B cell (primary cell): ENCODE measurements around the gene PPP2R2C. TPM values are rescaled to one million over a fixed set of nuclear protein-coding genes. Genes with fewer than 3 reads are reported as not detected.

Source experiments
- ATAC-seq: fragments of 200-7000 bp; cut with Tn5 transposase; one replicate; pipeline ENCODE4 v1.10.0; 2021; ENCODE audit warnings: low read depth, mild to moderate bottlenecking, moderate number of reproducible peaks, moderate library complexity
- CTCF ChIA-PET: fragments of 350-600 bp; sonication (Branson Sonifier 250); formaldehyde crosslinking; loops from one replicate; lab custom pipeline; 2021; ENCODE audit warnings: antibody characterized with exemption, inconsistent platforms; lab: Charles Lee
- POLR2A ChIA-PET: fragments of 350-600 bp; sonication (Branson Sonifier 250); formaldehyde crosslinking; loops from one replicate; lab custom pipeline; 2021; ENCODE audit warnings: antibody characterized with exemption; lab: Charles Lee
- DNase-seq: peaks from one replicate; pipeline ENCODE4 v3.0.0; 2013
- H2AFZ ChIP-seq: 2 replicates; pipeline ENCODE4 v1.6.1; 2012; ENCODE audit warnings: mild to moderate bottlenecking, low read depth, low read length; ENCODE audit not compliant: insufficient read depth, poor library complexity, severe bottlenecking
- H3K27ac ChIP-seq, 2 donors: 1 replicate in 1 of 2; 2 replicates in 1 of 2; pipeline ENCODE4 v1.5.1; 2012 to 2013; ENCODE audit warnings: low read length in 2 of 2, mild to moderate bottlenecking in 2 of 2, moderate library complexity in 1 of 2
- H3K27me3 ChIP-seq, 4 experiments: fragments of 200-600 bp in 1 of 4; sonication (generic) in 1 of 4; replicated peaks in 1 of 4; 1 replicate in 2 of 4; 2 replicates in 2 of 4; pipeline versions ENCODE4 v1.6.1 to v1.7.0; 2013 to 2016; ENCODE audit warnings: low read length in 3 of 4, mild to moderate bottlenecking in 2 of 4, mixed read lengths in 1 of 4, moderate library complexity in 1 of 4; ENCODE audit not compliant: insufficient read depth in 4 of 4, control insufficient read depth in 3 of 4; ENCODE audit errors: control extremely low read depth in 1 of 4
- H3K36me3 ChIP-seq, 2 experiments: replicated peaks in 1 of 2; 1 replicate in 1 of 2; 2 replicates in 1 of 2; pipeline versions ENCODE4 v1.6.1 to v1.7.1; 2013; ENCODE audit warnings: low read length in 1 of 2; ENCODE audit not compliant: insufficient read depth in 2 of 2, control insufficient read depth in 1 of 2; ENCODE audit errors: control extremely low read depth in 1 of 2, extremely low read depth in 1 of 2
- H3K4me1 ChIP-seq, 2 donors: fragments of 200-600 bp in 1 of 2; sonication (generic) in 1 of 2; 1 replicate in 1 of 2; 2 replicates in 1 of 2; pipeline versions ENCODE4 v1.5.1 to v1.6.1; 2013 to 2017; ENCODE audit warnings: low read length in 2 of 2; ENCODE audit not compliant: control insufficient read depth in 2 of 2, insufficient read depth in 2 of 2
- H3K4me2 ChIP-seq: replicated peaks from 2 replicates; pipeline ENCODE3; 2012; ENCODE audit warnings: mild to moderate bottlenecking, low read depth, low read length; ENCODE audit not compliant: poor library complexity, severe bottlenecking
- H3K4me3 ChIP-seq, 5 experiments: fragments of 200-600 bp in 1 of 5; sonication (generic) in 1 of 5; 1 replicate in 3 of 5; 2 replicates in 2 of 5; pipeline versions ENCODE4 v1.5.1 to v1.7.0; 2011 to 2016; ENCODE audit warnings: low read length in 4 of 5, mild to moderate bottlenecking in 4 of 5, low read depth in 2 of 5, control low read depth in 1 of 5, moderate library complexity in 1 of 5; ENCODE audit not compliant: insufficient read depth in 1 of 5; ENCODE audit errors: control extremely low read depth in 1 of 5, extremely low read depth in 1 of 5
- H3K79me2 ChIP-seq: fragments of 200-600 bp; sonication (generic); one replicate; pipeline ENCODE4 v1.6.0; 2016; ENCODE audit warnings: low read length; ENCODE audit not compliant: control insufficient read depth, insufficient read depth
- H3K9ac ChIP-seq: fragments of 200-600 bp; sonication (generic); 2 replicates; pipeline ENCODE4 v1.6.1; 2017; ENCODE audit warnings: mild to moderate bottlenecking, low read length, moderate library complexity
- H3K9me3 ChIP-seq, 3 donors: one replicate each; pipeline versions ENCODE4 v1.6.1 to v1.7.1; 2013; ENCODE audit warnings: low read length in 2 of 3; ENCODE audit not compliant: control insufficient read depth in 2 of 3, insufficient read depth in 1 of 3; ENCODE audit errors: control extremely low read depth in 1 of 3
- H4K20me1 ChIP-seq: 2 replicates; pipeline ENCODE4 v1.6.0; 2012; ENCODE audit warnings: mild to moderate bottlenecking, low read length; ENCODE audit not compliant: insufficient read depth, control insufficient read depth, poor library complexity, severe bottlenecking
- H3K27ac Mint-ChIP-seq: one replicate; pipeline ENCODE4 v1.8.0; 2021; ENCODE audit warnings: mixed read lengths
- H3K27me3 Mint-ChIP-seq: one replicate; pipeline ENCODE4 v1.8.0; 2021; ENCODE audit warnings: mixed read lengths
- H3K4me1 Mint-ChIP-seq: one replicate; pipeline ENCODE4 v1.8.0; 2021; ENCODE audit warnings: mixed read lengths
- H3K4me3 Mint-ChIP-seq: one replicate; pipeline ENCODE4 v1.8.0; 2021; ENCODE audit warnings: mixed read lengths
- H3K9me3 Mint-ChIP-seq: one replicate; pipeline ENCODE4 v1.8.0; 2022; ENCODE audit warnings: mixed read lengths; ENCODE audit not compliant: insufficient read depth
- CTCF ChIP-seq: fragments of 200-600 bp; IDR thresholded peaks from one replicate; pipeline ENCODE4 v1.8.0; 2022; ENCODE audit warnings: antibody characterized with exemption, mild to moderate bottlenecking
- EZH2 ChIP-seq: IDR thresholded peaks from 2 replicates; pipeline ENCODE4 v1.6.1; 2012; ENCODE audit warnings: borderline replicate concordance, low read depth, mild to moderate bottlenecking, moderate library complexity, low read length; ENCODE audit not compliant: insufficient read depth, poor library complexity, severe bottlenecking
- WGBS: methylation state at CpG from one replicate; pipeline ENCODE4 v1.1.5; 2013; ENCODE audit warnings: missing lambda C conversion rate; ENCODE audit not compliant: insufficient coverage; 5-methylcytosine and 5-hydroxymethylcytosine counted together
- intact Hi-C: fragments of 100-400 bp; cut with micrococcal nuclease; formaldehyde crosslinking; loops from one replicate; pipeline ENCODE4 v1.10.0; 2022
- polyA plus RNA-seq: library from polyadenylated mRNA; depleted of rRNA; stranded (reverse); fragments of >200 nt; gene quantifications from 2 replicates; pipeline ENCODE4 v1.2.3, GENCODE V29; 2012
- total RNA-seq, 2 donors: library from RNA; stranded (reverse); fragments of 120-200 nt in 1 of 2; gene quantifications; 1 replicate in 1 of 2; 2 replicates in 1 of 2; pipeline versions ENCODE4 v1.2.3 to v1.2.4, GENCODE V29; 2013 to 2022

Gene PPP2R2C
- total and polyA plus RNA-seq, 2 donors (not counting 1 experiment from before 2014, with no cell fraction given): not detected

GRCh38 chr4:6327220-6327917 is 145.0 kb downstream of the PPP2R2C start:
- Histone ChIP-seq H4K20me1 (no peaks in the 10 kb centered on the region), H3K27me3 (peaks cover 0 to 35% (median 3%) of the 10 kb centered on the region in 4 experiments), H3K4me3 (no peak overlapping the region), H3K4me1 (no peaks in the 10 kb centered on the region), H3K27ac (no peak overlapping the region), H2AFZ (no peak overlapping the region), H3K79me2 (no peaks in the 10 kb centered on the region), H3K4me2 (no peak overlapping the region), H3K9ac (no peak overlapping the region), H3K36me3 (no peaks in the 10 kb centered on the region), H3K9me3 (peaks cover 0 to 33% (median 0%) of the 10 kb centered on the region in 3 donors)
- H3K27me3 Mint-ChIP-seq: peaks cover 29% of the 10 kb centered on the region
- intact Hi-C loops: loop anchor here (1.0 kb wide), 1 partner anchor 77 kb away; no protein-coding TSS in a partner anchor
- no peaks in the 10 kb centered on the region for H3K4me1 Mint-ChIP-seq
- no peak overlapping the region for H3K27ac Mint-ChIP-seq
- ChIA-PET CTCF (interaction anchor here (0.7 to 17.6 kb wide), 14 partner anchors 9 to 329 kb away, joined by 3 to 451 read pairs (median 6); no protein-coding TSS in a partner anchor), POLR2A (interaction anchor here (1.1 kb wide), 1 partner anchor 76 kb away, joined by 3 read pairs; no protein-coding TSS in a partner anchor)
- TF ChIP-seq EZH2: no peak
- TF ChIP-seq CTCF: peak; percentile 92
- no peaks in the 10 kb centered on the region for H3K9me3 Mint-ChIP-seq
- DNase-seq (peak; percentile 75), ATAC-seq (peak; percentile 78)
- WGBS: 21% methylated on average over 21 of the region's 21 CpGs
- no peak overlapping the region for H3K4me3 Mint-ChIP-seq
